Amniotic epithelial cell (primary cell): ENCODE measurements around the gene OR10A4.
"Not testable (repeated sequence)": the region's sequence is repeated elsewhere in the genome, so short reads cannot be mapped to it uniquely, and the experiment has no call there.

Source experiments
- DNase-seq: peaks from one replicate; pipeline ENCODE4 v3.0.0-alpha.2; 2010; ENCODE audit warnings: low read depth

The OR10A4 gene, protein sequence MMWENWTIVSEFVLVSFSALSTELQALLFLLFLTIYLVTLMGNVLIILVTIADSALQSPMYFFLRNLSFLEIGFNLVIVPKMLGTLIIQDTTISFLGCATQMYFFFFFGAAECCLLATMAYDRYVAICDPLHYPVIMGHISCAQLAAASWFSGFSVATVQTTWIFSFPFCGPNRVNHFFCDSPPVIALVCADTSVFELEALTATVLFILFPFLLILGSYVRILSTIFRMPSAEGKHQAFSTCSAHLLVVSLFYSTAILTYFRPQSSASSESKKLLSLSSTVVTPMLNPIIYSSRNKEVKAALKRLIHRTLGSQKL

DNA sequence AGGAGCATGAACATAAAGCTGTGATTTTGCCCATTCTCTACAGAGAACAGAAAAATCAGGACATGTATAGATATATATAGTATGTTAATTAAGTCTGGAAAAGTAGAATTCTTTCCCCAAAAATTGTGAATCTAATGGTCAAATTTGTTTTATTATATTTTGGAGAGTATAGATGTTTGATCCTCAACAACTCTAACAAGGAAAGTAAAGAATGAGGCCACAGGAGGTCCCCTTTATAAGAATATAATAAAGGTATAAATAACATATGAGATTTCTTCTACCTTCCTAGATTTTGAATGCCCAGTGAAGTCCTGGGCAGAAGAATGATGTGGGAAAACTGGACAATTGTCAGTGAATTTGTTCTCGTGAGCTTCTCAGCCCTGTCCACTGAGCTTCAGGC lies at the start of gene OR10A4:
Gene OR10A4, plus strand, starts transcription at position 301 of the 400 bp plus-strand sequence. Its CDS starts 23 bp downstream, at position 324.
- no peak for DNase-seq

DNA sequence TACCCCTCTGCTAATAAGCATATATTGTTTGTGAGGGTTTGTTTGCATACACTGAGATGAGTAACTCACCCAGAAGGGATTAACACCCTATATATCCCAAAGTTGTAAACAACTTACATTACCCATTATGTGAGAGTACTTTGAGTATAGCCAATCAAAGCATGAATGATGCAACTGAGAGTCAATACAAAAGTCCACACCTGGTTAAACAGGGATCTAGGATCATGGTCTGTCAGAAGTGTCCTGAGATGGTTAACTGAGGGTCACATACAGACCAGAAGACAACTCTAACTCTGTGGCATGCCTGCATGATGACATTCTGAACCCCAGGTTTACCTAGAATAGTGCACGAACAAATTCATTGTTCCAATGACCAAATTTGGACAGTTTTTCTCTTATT lies 48.3 kb upstream of the OR10A4 start:
- DNase-seq = no peak

DNA sequence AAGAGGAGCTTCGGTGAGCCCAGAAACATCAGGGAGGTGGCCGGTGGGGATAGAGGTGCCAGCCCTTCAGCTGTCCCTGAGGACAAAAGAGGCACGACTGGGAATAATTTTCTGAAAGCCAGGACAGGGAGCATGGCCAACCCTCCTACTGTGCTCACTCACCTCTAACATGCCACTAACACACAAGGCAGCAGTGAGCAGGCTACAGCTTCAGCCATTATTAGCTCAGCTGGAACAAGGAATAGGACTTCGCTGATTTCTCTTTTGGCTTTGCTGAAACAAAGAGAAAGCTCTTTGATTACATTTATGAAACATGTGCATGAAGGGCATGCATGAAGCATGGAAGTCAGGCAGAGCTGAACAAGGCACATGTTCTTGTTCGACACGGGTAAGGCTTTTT lies 43.1 kb upstream of the OR10A4 start:
- DNase-seq = no peak

DNA sequence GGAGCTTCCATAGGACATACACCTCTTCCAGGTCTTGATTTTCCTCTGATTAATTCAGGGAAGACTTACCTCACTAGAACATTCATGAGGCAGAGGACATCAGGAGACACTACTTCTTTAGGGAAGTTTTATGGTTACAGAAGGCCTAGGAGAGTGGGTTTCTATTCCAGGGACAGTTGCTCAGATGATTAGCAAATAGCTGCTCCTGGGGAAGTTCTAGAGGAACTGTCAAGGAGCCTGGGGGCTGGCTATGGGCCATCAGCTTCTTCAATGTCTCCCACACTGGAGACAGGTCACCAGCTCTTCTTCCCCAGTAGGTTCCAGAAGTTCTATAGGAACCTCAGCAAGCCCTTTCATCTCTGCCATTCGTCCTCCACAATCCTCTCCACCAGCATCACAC lies 42.4 kb upstream of the OR10A4 start:
- DNase-seq = no peak

DNA sequence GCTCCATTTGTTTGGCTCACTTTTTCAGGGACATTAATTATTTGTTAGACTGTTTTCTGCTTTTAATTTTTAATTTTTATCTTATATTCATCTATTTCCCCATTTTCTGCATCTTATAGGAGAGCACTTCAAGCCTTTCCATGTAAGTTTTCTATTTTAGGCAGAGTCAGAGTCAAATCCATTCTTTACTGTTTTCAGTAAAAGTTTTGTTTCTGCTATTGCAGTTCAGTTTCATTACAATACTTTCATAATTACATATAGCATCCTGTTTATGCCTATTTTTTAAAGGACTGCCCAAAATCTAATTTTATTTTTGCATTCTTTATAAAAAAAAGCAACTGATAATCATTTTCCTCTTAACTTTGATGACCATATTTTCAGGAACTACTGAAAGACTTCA lies 34.7 kb upstream of the OR10A4 start:
- DNase-seq = no peak

DNA sequence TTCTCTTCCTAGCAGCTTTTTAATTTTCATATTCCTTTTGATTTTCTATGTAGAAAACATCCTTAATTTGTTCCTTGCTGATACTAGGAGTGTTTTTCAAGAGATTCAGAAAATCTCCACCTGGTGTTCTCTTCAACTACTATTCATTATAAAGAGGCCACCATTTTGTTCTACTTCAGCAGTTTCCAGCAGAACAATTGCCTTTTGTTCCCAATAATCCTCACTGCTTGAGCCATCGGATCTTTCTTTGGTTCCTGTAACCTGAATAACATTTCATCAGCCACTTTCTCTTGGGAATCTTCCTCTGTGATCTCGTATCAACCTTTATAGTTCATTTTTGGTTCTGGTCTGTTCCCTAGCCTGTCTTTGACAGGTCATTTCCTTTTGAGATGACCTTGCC lies 32.8 kb upstream of the OR10A4 start:
- DNase-seq = no peak

DNA sequence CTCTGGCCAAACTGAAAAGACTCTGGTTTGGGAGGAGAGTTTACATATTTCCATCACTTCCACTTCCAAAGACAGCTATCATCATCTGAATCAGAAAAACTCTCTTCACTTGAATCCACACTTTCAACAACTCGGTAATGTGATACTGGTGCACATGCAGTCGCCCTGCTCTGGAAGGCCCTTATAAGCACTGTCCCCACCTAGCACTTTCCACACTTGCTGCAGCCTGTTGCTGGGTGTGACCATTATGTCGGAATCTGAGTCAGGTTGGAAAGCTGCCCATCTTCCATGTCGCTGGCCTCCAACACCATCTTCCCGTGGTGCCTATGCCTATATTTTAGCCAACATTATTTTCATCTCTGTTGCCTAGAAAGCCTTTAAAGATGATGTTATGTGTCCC lies 32.1 kb upstream of the OR10A4 start:
- no peak for DNase-seq

DNA sequence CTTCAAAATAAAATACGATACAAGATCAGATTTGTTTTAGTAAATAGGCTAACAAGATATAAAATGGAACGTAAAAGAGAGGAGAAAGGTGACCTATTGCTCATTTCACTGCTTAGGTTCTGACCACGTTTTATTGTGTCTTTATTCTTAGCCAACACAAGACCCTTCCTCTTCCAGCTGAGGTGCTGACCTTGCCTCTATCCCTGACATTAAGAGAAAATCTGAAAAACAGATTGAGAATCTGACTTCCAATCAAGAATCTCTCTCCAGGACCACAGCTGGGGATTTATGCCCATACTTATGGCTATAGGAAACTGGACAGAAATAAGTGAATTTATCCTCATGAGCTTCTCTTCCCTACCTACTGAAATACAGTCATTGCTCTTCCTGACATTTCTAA lies 31.0 kb upstream of the OR10A4 start, which contains the start of gene OR10A5:
Gene OR10A5, plus strand, starts transcription at position 301 of the 400 bp plus-strand sequence. Its CDS starts 0 bp downstream, at position 301.
- DNase-seq = no peak

DNA sequence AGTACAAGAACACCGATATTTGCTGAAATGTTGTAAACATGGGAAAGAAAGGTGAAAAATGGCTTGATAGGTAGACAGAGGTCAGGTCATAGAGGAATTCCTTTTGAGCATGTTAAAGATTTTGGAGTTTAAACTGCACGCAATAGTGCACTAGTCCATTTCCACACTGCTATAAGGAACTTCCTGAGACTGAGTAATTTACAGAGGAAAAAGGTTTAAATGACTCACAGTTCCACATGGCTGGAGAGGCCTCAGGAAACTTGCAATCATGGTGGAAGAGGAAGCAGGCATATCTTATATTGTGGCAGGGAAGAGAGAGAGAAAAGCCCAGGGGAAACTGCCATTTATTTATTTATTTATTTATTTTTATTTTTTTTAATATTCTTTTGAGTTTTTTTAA lies 25.9 kb upstream of the OR10A4 start:
- no peak for DNase-seq

DNA sequence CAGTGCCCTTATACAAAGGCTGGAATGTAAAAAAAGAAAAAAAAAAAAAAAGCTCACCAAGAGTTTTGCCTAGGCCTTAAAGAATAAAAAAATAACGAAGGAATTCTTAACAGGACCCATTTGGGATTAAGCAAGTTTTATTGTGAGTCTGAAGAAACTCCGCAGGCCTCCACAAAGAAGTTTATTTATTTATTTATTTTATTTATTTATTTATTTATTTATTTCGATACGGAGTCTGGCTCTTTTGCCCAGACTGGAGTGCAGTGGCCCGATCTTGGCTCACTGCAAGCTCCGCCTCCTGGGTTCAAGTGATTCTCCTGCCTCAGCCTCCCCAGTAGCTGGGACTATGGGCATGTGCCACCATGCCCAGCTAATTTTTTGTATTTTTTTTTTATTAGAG lies 21.6 kb upstream of the OR10A4 start:
- not testable (repeated sequence) for DNase-seq

DNA sequence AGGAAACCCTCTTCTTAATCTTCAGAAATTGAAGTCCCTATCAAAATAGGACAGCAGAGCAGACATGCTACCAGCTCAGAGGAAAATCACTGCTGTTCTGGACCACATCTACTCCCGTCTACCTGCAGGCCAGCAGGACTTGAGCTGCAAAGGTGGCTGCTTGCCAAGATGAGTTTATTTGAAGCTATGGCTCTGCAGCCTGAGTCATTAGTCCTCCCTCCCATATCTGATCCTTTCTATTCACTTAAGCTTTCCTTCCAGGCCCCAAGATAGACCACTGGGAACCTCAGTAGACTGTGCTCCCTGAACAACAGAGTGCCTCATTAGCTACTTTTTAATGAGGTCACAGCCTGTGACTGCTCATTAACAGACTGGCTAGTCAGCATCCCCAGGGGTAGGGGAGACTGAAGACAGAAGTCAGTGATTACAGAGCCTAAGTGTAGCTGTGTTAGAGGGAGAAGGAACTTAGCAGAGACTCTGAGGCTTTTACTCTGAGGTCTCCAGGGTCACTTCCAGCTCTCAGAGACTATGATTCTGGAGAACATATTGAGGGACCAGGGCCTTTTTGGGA lies 20.4 kb upstream of the OR10A4 start:
- peak; percentile 29 for DNase-seq

DNA sequence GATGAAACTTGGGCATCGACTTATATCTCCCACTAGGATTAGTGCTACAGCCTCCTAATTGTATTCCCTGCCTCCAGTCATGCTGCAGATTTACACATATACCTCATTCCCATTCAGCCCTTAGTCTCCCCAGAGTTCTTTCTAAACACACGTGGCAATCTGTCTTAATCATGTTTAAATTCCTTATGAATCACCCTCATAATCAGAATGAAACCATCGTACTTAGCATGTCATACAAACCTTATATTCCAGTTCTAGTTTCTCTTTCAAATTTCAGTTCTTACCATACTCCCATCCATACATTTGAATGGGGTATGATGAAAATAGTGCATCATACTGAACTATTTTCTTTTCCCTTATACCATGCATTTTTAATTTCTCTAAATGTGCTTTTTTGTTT lies 19.6 kb upstream of the OR10A4 start:
- DNase-seq = peak; percentile 7

DNA sequence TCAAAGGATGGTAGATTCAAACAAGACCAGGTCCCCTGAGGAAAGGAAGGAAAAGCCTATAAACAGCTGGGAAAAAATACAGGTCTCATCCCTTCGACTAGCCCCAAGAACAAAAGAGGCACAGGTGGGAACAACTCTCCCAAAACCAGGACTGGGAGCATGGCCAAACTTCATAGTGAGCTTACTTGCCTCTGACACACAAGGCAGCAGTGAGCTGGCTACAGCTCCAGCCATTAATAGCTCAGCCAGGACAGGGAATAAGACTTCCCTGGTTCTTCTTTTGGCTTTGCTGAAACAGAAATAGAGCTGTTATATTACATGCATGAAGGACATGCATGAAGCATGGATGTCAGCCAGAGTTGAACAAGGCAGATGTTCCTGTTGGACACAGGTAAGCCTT lies 13.5 kb upstream of the OR10A4 start, which contains the start of gene OR10A2:
Gene OR10A2, plus strand, starts transcription at position 97 of the 400 bp plus-strand sequence. CDS start 6,698 bp downstream, outside the sequence.
- DNase-seq = no peak

DNA sequence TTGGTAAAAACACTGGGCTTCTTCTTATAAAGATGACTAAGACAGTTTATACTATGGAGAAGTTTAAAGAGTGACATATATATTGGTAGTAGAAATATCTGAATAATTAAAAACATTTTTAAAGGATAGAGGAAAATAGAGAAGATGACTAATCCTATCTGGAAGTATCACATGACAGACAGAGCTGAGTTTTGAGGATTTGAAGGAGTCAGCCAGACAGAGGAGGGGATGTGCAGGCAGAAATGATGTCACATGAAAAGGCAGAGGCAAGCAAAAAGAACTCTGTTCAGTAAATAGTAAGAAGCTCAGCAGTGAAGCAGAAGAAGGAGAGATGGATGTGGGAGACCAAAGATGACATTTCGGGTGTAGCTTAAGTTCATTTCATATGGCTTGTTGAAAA lies 12.0 kb upstream of the OR10A4 start:
- DNase-seq = peak; percentile 0

DNA sequence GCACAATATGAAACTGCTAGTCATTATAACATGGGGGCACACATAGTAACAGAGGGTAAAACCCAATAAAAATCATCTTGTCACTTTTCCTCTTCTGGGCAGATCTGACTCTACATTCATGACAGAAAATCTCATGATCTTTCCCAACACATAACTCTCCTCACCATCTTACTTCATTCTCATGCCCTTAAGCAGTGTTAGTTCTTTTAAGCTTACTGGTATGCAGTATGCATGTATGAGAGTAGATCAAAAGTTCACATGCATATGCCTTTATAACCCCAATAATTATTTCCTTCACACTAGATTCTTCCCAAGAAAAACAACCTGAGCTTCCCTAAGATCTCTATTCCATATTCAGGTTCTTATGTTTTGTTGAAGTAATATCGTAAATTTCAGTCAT lies 5.1 kb upstream of the OR10A4 start:
- DNase-seq = no peak

DNA sequence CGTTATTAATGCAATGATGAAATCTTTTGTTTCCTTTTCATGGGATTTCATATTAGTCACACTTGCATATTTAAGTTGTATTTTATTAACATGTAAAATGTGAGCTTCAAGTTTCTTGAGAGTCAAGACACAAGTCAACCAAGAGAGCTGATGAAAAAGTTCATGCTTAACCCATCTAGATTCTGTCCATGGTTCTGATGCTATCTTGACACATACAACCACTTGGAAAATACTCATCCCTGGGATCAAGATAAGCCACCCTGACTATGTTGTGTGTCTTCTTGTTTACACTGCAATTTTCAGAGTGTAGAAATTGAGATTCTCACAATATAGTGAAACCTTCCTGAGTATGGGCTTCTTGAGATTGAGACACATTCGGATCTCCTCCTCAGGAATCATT lies 664 bp upstream of the OR10A4 start:
- DNase-seq = no peak

DNA sequence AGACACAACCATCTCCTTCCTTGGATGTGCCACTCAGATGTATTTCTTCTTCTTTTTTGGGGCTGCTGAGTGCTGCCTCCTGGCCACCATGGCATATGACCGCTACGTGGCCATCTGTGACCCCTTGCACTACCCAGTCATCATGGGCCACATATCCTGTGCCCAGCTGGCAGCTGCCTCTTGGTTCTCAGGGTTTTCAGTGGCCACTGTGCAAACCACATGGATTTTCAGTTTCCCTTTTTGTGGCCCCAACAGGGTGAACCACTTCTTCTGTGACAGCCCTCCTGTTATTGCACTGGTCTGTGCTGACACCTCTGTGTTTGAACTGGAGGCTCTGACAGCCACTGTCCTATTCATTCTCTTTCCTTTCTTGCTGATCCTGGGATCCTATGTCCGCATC lies 489 bp downstream of the OR10A4 start:
- DNase-seq = no peak

DNA sequence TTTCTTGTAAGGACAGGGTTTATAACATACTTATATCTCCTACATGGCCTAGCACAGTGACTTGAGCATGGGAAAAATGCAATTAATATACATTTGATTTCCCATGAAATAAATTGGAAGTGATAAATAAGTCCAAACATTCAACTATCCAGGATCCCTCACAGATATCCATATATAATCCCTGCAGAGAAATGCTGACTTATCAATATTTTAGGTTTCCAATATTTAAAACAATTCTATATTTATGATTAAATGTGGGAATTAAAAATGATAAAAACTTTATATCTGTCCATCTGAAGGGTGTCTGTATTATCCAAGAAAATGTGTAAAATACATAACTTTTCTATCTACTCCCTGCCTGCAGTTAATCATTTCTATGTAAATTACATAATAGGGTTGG lies 6.3 kb downstream of the OR10A4 start:
- DNase-seq = no peak

DNA sequence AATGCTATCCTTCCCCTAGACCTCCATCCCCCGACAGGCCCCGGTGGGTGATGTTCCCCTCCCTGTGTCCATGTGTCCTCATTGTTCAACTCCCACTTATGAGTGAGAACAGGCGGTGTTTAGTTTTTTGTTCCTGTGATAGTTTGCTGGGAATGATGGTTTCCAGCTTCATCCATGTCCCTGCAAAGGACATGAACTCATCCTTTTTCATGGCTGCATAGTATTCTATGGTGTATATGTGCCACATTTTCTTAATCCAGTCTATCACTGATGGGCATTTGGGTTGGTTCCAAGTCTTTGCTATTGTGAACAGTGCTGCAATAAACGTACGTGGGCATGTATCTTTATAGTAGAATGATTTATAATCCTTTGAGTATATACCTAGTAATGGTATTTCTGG lies 11.3 kb downstream of the OR10A4 start:
- DNase-seq = not testable (repeated sequence)

DNA sequence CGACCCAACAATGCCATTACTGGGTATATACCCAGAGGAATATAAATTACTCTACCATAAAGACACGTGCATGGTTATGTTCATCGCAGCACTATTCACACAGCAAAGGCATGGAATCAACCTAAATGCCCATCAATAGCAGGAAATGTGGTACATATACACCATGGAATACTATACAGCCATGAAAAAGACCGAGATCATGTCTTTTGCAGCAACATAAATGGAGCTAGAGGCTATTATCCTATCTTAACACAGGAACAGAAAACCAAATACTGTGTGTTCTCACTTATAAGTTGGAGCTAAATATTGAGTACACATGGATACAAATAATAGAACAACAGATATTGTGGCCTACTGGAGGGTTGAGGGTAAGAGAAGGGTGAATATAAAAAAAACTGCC lies 12.4 kb downstream of the OR10A4 start:
- no peak for DNase-seq

DNA sequence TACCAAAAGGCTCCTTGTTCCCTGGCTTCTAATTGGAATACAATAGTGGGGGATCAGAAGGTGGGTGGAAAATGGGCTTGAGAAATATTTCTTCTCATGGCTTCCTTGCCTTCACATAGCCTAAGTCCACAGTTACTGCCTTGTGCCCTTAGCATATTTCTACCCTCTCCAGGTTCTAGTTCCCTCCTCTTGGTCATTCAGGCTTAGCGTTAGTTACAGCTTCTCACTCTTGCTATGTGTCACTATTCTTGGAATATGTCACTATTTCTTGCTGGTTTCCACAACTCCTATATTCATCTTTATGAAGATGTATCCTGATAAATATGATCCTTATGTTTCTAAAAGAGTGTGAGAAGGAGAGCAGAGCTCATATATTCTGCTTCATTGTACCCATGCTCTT lies 13.4 kb downstream of the OR10A4 start:
- DNase-seq = no peak

DNA sequence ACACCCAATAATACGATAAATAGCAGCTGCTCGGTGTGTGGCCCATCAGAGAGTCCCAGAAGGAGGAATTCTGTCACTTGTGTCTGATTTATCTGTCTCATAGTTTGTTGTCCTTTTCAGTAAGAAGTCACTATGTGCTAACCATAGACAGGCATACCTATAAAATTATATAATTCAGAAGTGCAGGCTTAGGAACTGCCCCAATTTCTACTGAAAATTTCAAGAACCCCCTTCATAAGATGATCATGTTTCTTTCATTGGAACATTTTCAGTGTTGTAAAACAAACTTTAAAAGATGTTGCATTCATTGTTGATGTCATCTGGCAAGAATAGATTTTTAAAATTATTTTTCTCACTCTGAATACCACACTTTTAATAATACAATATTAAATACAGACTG lies 16.0 kb downstream of the OR10A4 start, which contains the start of gene OR2D2:
Gene OR2D2, minus strand, starts transcription at position 101 of the 400 bp plus-strand sequence. Its CDS starts 0 bp downstream, at position 101.
- DNase-seq = no peak

DNA sequence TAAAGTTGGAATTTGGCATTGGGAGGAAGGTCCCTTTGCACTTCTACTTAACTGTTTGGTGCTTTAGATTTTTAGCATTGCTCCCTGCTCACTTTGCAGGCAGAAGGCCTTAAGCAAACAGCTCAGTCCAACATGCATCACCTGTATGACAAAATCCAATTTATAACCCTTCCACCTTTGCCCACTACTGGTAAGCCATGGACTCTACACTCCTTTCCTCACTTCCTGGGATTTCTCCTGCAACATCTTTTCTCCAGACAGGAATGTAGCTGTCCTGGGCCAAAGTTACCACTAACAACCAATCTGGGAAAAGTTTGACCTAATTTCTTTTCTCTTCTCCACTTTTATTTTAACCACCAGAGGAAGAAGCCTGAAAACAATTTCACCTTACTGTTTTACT lies 17.7 kb downstream of the OR10A4 start:
- no peak for DNase-seq

DNA sequence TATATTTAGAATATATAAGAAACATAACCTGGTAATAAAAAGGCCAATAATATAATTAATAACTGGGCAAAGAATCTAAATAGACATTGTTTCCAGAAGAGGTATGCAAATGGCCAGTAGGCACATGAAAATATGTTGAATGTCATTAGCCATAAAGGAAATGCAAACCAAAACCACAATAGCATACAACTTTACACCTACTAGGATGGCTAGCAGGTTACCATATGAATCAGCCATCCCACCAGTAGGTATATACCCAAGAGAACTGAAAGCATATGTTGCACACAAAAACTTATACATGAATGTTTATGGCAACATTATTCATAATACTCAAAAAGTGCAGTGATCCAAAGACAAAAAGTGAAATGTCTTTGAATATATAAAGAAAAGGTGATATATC lies 18.6 kb downstream of the OR10A4 start:
- no peak for DNase-seq
